ENCODE results near the gene GFRA1.
"Not testable (repeated sequence)": the region's sequence is repeated elsewhere in the genome, so short reads cannot be mapped to it uniquely, and the experiment has no call there.

Gene GFRA1

GRCh38 chr10:116055252-116055916 lies 217.6 kb downstream of the GFRA1 start:
- DNase-seq = no peak

GRCh38 chr10:116053910-116054309 lies 219.1 kb downstream of the GFRA1 start:
- no peak for DNase-seq

- not testable (repeated sequence) for DNase-seq
Observed at GRCh38 chr10:116053009-116053730, 219.8 kb downstream of the GFRA1 start.

GRCh38 chr10:116052522-116052921 lies 220.5 kb downstream of the GFRA1 start:
- DNase-seq = not testable (repeated sequence)

GRCh38 chr10:116049974-116050304 lies 223.1 kb downstream of the GFRA1 start:
- no peak for DNase-seq

GRCh38 chr10:116049158-116049973 lies 223.6 kb downstream of the GFRA1 start:
- DNase-seq = no peak

GRCh38 chr10:116045366-116046356 lies 227.3 kb downstream of the GFRA1 start:
- DNase-seq = no peak

- DNase-seq = no peak
Observed at GRCh38 chr10:116044801-116045248, 228.2 kb downstream of the GFRA1 start.

GRCh38 chr10:116043861-116044260 lies 229.1 kb downstream of the GFRA1 start:
- no peak for DNase-seq

- no peak for DNase-seq
Observed at GRCh38 chr10:116043304-116043703, 229.7 kb downstream of the GFRA1 start.

GRCh38 chr10:116041948-116042347 lies 231.1 kb downstream of the GFRA1 start:
- DNase-seq = no peak

- DNase-seq = no peak
Observed at GRCh38 chr10:116039612-116040011, 233.4 kb downstream of the GFRA1 start.

GRCh38 chr10:116038259-116038658 lies 234.7 kb downstream of the GFRA1 start:
- DNase-seq = no peak

GRCh38 chr10:116035406-116035805 lies 237.6 kb downstream of the GFRA1 start:
- DNase-seq = not testable (repeated sequence)

- DNase-seq = no peak
Observed at GRCh38 chr10:116030576-116030975, 242.4 kb downstream of the GFRA1 start.

- DNase-seq = no peak
Observed at GRCh38 chr10:116029826-116030225, 243.2 kb downstream of the GFRA1 start.

GRCh38 chr10:116027355-116027754 lies 245.7 kb downstream of the GFRA1 start:
- no peak for DNase-seq

GRCh38 chr10:116026725-116027124 lies 246.3 kb downstream of the GFRA1 start:
- DNase-seq = no peak

GRCh38 chr10:116026315-116026714 lies 246.7 kb downstream of the GFRA1 start:
- no peak for DNase-seq

GRCh38 chr10:116024271-116024878 lies 248.6 kb downstream of the GFRA1 start:
- DNase-seq = no peak

- no peak for DNase-seq
Observed at GRCh38 chr10:116017405-116017804, 255.6 kb downstream of the GFRA1 start.
